Ascending aorta (tissue), 2 donors: ENCODE measurements around the gene VIT. TPM values are rescaled to one million over a fixed set of nuclear protein-coding genes. Genes with fewer than 3 reads are reported as not detected.

Source experiments
- DNase-seq, 2 donors: peaks; one replicate each; pipeline ENCODE4 v3.0.0-alpha.2; 2019; ENCODE audit warnings: low spot score in 2 of 2
- H3K27ac ChIP-seq, 2 donors: fragments of 200-600 bp; sonication (generic); one replicate each; pipeline ENCODE4 v1.5.1; 2016 to 2017; ENCODE audit warnings: mild to moderate bottlenecking in 1 of 2
- H3K27me3 ChIP-seq: fragments of 200-600 bp; sonication (generic); one replicate; pipeline ENCODE4 v1.5.1; 2017
- H3K36me3 ChIP-seq, 2 donors: fragments of 200-600 bp; sonication (generic); one replicate each; pipeline ENCODE4 v1.5.1; 2016
- H3K4me1 ChIP-seq, 2 donors: fragments of 200-600 bp; sonication (generic); one replicate each; pipeline ENCODE4 v1.5.1; 2016 to 2017; ENCODE audit warnings: mild to moderate bottlenecking in 1 of 2
- H3K4me3 ChIP-seq, 2 donors: fragments of 200-600 bp; sonication (generic); one replicate each; pipeline ENCODE4 v1.5.1; 2016 to 2017; ENCODE audit warnings: mild to moderate bottlenecking in 1 of 2
- H3K9me3 ChIP-seq, 2 donors: fragments of 200-600 bp; sonication (generic); one replicate each; pipeline ENCODE4 v1.5.1; 2016
- CTCF ChIP-seq, 3 experiments: fragments of 200-600 bp in 2 of 3; fragments of 450-650 bp in 1 of 3; sonication (generic) in 2 of 3; IDR thresholded peaks; one replicate each; pipeline ENCODE4 v1.5.1; 2016 to 2019; ENCODE audit warnings: antibody characterized with exemption in 3 of 3, mild to moderate bottlenecking in 1 of 3, moderate library complexity in 1 of 3
- intact Hi-C: fragments of 100-400 bp; cut with DNase I; formaldehyde crosslinking; loops from one replicate; pipeline ENCODE4 v1.15.1; 2023
- total RNA-seq: library from RNA; depleted of rRNA; stranded (reverse); fragments of >200 nt; gene quantifications from one replicate; pipeline ENCODE4 v1.1.0, GENCODE V29; 2016

Gene VIT
- total RNA-seq, 1 donor from 2014 or later: 8.1 TPM

GRCh38 chr2:36706021-36706876 is 9.7 kb downstream of the VIT start:
- intact Hi-C loops: no loop called here
- Histone ChIP-seq H3K4me3 (no peak overlapping the region), H3K4me1 (no peaks in the 10 kb centered on the region), H3K9me3 (no peaks in the 10 kb centered on the region), H3K27ac (no peak overlapping the region), H3K27me3 (no peaks in the 10 kb centered on the region), H3K36me3 (no peaks in the 10 kb centered on the region)
- DNase-seq: no peak
- no peak for TF ChIP-seq CTCF (IDR thresholded peaks at IDR 0.05)

GRCh38 chr2:36707050-36707449 is 10.5 kb downstream of the VIT start:
- TF ChIP-seq CTCF (IDR thresholded peaks at IDR 0.05): no peak
- Histone ChIP-seq H3K9me3 (no peaks in the 10 kb centered on the region), H3K4me1 (no peaks in the 10 kb centered on the region), H3K36me3 (no peaks in the 10 kb centered on the region), H3K27me3 (no peaks in the 10 kb centered on the region), H3K27ac (peak overlapping the region in 1 of 2 donors; percentile 40), H3K4me3 (no peak overlapping the region)
- no peak for DNase-seq
- intact Hi-C loops: no loop called here

GRCh38 chr2:36708041-36708741 is 11.7 kb downstream of the VIT start:
- H3K27me3 ChIP-seq: no peaks in the 10 kb centered on the region
- no peak for TF ChIP-seq CTCF (IDR thresholded peaks at IDR 0.05)
- H3K27ac ChIP-seq: no peak overlapping the region
- DNase-seq: no peak
- H3K4me3 ChIP-seq: no peak overlapping the region
- no peaks in the 10 kb centered on the region for H3K4me1 ChIP-seq
- intact Hi-C loops: no loop called here
- H3K9me3 ChIP-seq: no peaks in the 10 kb centered on the region
- no peaks in the 10 kb centered on the region for H3K36me3 ChIP-seq

GRCh38 chr2:36710858-36711515 is 14.5 kb downstream of the VIT start:
- Histone ChIP-seq H3K36me3 (no peaks in the 10 kb centered on the region), H3K27me3 (no peaks in the 10 kb centered on the region), H3K27ac (no peak overlapping the region), H3K4me3 (no peak overlapping the region), H3K4me1 (no peaks in the 10 kb centered on the region), H3K9me3 (no peaks in the 10 kb centered on the region)
- no peak for TF ChIP-seq CTCF (IDR thresholded peaks at IDR 0.05)
- DNase-seq: no peak
- intact Hi-C loops: no loop called here

- no peaks in the 10 kb centered on the region for H3K9me3 ChIP-seq
- H3K4me1 ChIP-seq: no peaks in the 10 kb centered on the region
- no peak overlapping the region for H3K27ac ChIP-seq
- no peaks in the 10 kb centered on the region for H3K36me3 ChIP-seq
- no peak for TF ChIP-seq CTCF (IDR thresholded peaks at IDR 0.05)
- no peak for DNase-seq
- intact Hi-C loops: no loop called here
- H3K4me3 ChIP-seq: no peak overlapping the region
- no peaks in the 10 kb centered on the region for H3K27me3 ChIP-seq
Measured at GRCh38 chr2:36711741-36712314, 15.3 kb downstream of the VIT start.
